Mononuclear cell (primary cell): Measurements from ENCODE around the gene SNRNP25. TPM values are rescaled to one million over a fixed set of nuclear protein-coding genes. Genes with fewer than 3 reads are reported as not detected.

Experiments
- H3K27me3 ChIP-seq: 2 replicates; pipeline ENCODE4 v1.6.0; 2011; ENCODE audit warnings: low read length, control low read depth; ENCODE audit not compliant: insufficient read depth
- H3K4me1 ChIP-seq: 2 replicates; pipeline ENCODE4 v1.5.1; 2011; ENCODE audit warnings: mild to moderate bottlenecking, low read length, control low read depth; ENCODE audit not compliant: insufficient read depth
- H3K4me3 ChIP-seq: 2 replicates; pipeline ENCODE4 v1.5.1; 2011; ENCODE audit warnings: mild to moderate bottlenecking, low read length, moderate library complexity
- H3K9me3 ChIP-seq: 2 replicates; pipeline ENCODE4 v1.5.1; 2011; ENCODE audit warnings: low read depth, mild to moderate bottlenecking, control low read depth, low read length
- total RNA-seq: library from RNA; depleted of rRNA; stranded (reverse); fragments of >200 nt; gene quantifications from one replicate; pipeline ENCODE4 v1.2.3, GENCODE V29; 2012

SNRNP25 gene
- total RNA-seq, 1 donor: 6.7 TPM

DNA sequence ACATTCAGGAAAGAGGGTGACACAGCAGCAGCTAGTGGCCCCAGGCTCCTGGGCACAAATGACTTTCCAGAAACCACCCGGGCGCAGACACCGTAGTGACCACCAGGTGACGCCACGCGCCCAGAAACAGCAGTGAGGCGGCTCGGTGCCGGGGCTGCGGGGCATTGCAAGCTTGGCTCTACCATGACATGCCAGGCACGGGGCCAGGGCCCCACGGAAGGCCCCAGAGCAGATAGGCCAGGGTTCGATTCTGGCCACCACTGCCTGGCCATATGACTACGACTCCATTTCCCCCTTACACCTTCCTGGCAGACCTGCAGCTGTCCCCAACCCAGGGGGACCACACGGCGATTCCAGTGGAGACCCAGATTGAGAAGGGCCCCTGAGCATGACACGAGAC, 12.1 kb downstream of the SNRNP25 start:
- Histone ChIP-seq H3K27me3 (peaks cover 6% of the 10 kb centered on the region), H3K4me3 (no peak overlapping the region), H3K4me1 (no peaks in the 10 kb centered on the region), H3K9me3 (no peaks in the 10 kb centered on the region)

DNA sequence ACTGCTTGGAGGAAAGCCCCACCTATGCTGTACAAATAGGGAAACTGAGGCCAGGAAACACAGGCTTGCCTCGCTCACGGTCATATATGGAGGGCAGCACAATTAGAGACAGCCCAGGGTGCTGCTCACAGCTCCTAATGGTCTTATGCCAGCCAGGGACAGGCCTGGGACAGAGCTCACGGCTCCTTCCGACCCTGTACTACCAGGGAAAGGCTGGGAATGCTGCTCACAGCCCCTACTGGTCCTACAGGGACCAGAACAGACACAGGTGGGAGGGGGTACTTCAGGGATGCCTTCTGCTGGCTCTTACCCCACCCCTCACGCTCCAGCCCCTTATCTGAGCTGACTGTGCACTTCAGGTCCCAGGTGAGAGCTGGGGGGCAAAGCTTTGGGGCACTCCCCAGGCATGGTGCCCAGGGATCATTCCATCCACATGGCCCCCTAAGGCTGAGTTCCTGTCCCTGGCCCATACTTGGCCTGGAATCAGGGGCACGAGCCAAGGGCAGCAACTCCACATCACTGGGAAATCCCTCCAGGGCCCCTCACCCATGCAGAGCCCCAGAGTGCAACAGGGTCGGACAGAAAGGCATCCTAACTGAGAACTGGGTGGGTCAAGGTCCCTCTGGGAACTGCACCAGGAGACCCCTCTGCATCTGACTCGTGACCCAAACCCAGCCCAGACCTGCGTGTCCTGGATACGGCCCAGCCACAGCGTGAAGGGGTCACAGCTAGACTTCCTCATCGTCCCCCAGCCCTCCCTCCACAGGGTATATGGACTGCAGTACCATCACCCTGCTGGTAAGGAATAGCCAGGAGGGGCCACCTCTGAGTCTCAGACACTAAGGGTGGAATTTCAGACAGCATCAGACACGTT, 12.9 kb downstream of the SNRNP25 start:
- Histone ChIP-seq H3K9me3 (no peaks in the 10 kb centered on the region), H3K4me3 (no peak overlapping the region), H3K27me3 (peaks cover 11% of the 10 kb centered on the region), H3K4me1 (no peaks in the 10 kb centered on the region)

DNA sequence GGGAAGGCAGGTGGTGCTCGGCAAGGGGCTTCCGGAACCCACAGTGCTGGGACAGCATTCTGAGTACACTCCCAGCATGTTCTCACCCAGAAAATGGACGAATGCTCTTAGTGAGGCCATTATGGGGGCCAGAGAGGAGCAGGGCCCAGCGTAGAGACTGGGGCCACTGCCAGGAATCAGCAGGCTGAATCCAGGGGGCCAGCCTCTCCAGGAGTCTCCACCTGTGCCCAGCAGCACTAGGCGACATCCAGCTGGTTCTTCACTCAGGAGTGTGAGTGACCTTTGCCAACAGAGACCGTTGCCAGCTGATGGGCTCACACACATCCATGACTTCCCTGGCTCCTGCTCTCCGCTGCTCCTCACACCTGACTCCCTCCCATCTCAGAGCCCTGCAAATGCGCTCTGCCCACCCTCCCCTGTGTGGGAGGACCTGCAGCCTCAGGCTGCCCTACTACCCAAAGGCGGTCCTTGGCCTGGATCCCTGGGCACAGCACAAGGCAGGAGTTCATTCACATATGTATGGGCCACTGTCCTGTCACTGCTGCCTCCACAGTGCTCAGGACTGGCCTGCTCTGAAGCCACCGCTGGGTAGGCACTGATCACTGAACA, 13.7 kb downstream of the SNRNP25 start:
- Histone ChIP-seq H3K27me3 (peaks cover 15% of the 10 kb centered on the region), H3K4me3 (no peak overlapping the region), H3K4me1 (no peaks in the 10 kb centered on the region), H3K9me3 (no peaks in the 10 kb centered on the region)

DNA sequence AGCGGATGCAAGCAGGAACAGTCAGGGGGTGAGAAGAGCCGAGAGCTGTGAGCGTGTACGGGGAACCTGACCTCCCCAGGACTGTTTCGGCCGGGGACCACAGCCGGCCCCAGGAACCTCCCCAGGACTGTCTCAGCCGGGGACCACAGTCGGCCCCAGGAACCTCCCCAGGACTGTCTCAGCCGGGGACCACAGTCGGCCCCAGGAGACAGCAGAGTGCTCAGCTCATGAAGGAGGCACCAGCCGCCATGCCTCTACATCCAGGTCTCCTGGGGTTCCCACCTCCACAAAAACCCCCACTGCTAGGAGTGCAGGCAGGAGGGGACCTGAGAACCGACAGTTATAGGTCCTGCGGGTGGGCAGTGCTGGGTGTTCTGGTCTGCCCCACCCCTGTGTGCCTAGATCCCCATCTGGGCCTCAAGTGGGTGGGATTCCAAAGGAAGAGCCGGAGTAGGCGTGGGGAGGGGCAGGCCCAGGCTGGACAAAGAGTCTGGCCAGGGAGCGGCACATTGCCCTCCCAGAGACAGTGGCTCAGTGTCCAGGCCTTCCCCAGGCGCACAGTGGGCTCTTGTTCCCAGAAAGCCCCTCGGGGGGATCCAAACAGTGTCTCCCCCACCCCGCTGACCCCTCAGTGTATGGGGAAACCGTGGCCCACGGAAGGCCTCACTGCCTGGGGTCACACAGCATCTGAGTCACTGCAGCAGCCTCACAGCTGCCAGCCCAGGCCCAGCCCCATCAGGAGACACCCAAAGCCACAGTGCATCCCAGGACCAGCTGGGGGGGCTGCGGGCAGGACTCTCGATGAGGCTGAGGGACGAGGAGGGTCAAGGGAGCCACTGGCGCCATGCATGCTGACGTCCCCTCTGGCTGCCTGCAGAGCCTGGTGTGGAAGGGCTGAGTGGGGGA, 14.5 kb downstream of the SNRNP25 start:
- H3K27me3 ChIP-seq: peaks cover 21% of the 10 kb centered on the region
- H3K9me3 ChIP-seq: no peaks in the 10 kb centered on the region
- no peak overlapping the region for H3K4me3 ChIP-seq
- peaks cover 4% of the 10 kb centered on the region for H3K4me1 ChIP-seq

DNA sequence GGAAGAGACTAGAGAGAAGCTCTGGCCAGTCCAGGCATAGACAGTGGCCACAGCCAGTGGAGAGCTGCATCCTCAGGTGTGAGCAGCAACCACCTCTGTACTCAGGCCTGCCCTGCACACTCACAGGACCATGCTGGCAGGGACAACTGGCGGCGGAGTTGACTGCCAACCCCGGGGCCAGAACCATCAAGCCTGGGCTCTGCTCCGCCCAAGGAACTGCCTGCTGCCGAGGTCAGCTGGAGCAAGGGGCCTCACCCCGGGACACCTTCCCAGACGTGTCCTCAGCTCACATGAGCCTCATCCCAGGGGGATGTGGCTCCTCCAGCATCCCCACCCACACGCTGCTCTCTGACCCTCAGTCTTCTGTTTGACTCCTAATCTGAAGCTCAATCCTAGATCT, 15.6 kb downstream of the SNRNP25 start:
- H3K27me3 ChIP-seq: peaks cover 30% of the 10 kb centered on the region
- no peak overlapping the region for H3K4me3 ChIP-seq
- H3K4me1 ChIP-seq: peaks cover 4% of the 10 kb centered on the region

DNA sequence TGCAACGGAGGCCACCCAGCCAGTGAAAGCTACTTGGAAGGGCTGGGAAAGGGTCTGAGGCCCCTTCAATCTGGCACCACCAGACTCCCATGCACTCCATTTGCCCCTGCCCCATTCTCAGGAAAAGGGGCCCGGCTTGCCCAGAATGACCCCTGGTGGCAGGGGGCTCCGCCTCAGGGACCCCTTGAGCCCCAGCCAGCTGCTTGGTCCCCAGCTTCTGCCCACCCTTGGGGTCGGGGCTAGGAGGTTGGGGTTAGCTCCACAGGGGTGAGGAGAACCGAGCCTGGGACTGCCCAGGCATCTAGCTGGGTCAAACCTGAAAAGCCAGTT, 17.5 kb downstream of the SNRNP25 start:
- H3K9me3 ChIP-seq: no peaks in the 10 kb centered on the region
- H3K4me3 ChIP-seq: no peak overlapping the region
- H3K4me1 ChIP-seq: peaks cover 9% of the 10 kb centered on the region
- peaks cover 31% of the 10 kb centered on the region for H3K27me3 ChIP-seq

More for the DNA sequence above, 15.6 kb downstream of the SNRNP25 start:
- H3K9me3 ChIP-seq: no peaks in the 10 kb centered on the region

DNA sequence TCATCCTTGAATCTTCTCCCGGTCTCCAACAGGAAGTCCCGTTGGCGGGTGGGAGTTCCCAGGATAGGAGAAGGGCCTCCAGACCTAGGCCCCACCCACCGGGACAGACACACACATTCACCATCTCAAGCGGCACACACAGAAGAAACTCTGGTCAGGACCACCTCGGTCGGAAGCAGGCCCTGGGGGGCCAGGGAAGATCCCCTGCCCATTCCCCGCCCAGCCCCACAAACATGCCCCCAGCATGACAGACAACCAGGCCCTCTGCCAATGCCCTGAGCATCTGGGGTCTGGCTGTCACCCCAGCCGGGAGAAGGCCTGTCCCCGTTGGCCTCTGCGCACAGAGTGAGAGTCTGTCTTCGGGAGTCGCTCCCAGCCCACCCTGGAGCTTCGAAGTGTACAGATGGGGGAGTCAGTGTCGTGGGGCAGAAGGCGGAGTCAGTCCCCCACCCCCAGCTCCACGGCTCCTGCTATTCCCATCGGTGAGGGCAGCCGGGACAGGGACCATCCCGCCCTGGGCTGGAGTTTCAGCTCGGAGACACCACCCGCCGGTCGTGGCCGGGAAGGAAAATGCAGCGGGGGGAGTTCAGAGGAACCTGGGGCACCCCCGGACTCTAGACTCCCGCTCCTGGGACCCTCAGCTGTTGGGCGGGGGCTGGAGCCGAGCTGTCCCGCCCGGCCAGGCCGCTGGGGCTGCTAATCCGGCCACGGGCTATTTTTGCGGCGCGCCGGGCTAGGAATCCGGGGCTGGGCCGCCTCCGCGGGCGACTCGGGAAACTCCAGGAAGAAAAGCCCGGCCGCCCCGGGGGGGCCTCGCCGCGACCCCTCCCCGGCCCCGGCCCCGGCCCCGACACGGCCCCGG, 18.1 kb downstream of the SNRNP25 start:
- Histone ChIP-seq H3K27me3 (peaks cover 31% of the 10 kb centered on the region), H3K4me3 (no peak overlapping the region), H3K4me1 (peaks cover 15% of the 10 kb centered on the region), H3K9me3 (no peaks in the 10 kb centered on the region)

DNA sequence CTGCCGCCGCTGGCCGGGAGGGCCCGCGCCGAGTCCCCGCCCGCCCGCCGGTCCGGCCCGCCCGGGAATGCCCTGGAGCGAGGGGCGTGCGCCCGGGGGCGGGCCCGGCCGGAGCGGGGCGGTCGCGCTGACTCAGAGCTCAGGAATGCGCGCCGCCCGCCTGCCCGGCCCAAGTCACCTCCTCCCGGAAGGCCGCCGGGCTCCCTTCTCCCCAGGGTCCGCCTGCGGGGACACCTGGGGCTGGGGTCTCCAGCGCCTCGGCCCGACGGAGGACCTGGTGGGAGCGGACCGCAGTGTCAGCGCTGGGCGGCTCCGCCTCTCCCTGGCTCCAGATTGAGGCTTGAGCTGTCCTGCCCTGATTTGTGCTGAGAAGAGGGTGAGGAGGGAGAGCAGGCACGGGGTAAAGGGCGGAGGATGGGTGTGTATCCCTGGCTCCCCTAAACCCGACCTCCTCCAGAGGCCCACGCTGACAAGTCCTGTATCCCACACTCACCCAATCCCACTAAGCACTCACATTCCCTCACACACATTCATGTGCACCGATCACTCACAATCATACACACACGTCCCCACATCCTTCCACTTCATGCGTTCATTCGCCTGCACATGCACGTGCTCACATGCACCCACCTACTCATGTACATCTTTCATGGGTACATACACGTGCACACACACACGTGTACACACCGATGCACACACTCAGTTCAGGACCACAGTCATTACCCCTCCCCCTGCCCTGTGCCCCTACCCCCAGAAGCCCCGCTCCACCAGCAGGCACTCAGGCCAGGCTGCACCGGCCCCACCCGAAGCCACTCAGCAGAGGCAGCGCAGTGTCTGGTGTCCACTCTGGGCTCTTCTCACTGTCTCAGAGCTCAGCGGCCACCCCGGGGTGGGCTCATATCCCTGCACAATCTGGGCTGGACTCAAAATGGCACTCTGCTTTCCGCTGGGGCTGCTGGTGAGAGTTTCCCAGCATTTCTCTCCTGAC, 19.2 kb downstream of the SNRNP25 start, which contains the start of gene RHBDF1:
Gene RHBDF1, minus strand, starts transcription at position 71 of the 988 bp plus-strand sequence. CDS start 7,616 bp downstream, outside the sequence.
- Histone ChIP-seq H3K4me3 (no peak within 1 kb of the TSS), H3K4me1 (peaks cover 23% of the 10 kb centered on the region), H3K27me3 (peaks cover 31% of the 10 kb centered on the region), H3K9me3 (no peaks in the 10 kb centered on the region)

DNA sequence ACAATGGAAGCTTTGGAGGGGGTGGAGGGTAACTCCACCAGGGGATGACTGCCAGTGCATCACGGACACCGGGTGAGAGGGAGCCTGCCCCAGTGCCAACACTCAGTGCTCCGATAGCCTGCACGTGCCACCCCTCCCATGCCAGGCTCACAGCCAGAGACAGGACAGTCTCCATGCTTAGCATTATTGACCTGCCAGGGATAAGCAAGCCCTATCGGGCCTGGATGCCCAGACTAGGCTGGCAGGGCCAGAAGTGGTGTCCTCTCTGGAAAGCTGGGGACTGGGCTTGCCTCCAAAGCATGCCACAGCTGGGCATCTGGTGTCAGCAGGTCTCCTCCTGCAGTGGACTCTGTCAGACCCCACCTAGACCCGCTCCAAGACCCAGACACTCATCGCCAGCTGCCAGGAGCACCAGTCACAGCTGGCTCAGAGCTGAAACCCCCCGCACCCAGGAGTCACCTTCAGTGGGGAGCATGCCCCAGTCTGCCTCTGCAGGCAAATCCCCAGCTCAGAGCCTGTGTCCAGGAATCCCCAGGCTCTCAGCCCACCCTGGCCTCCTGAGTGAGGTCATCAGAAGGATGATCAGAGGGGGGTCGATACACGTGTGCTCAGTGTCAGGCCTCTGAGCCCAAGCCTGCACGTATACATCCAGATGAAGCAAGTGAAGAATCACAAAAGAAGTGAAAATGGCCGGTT, 20.6 kb downstream of the SNRNP25 start:
- Histone ChIP-seq H3K4me3 (no peak overlapping the region), H3K9me3 (no peaks in the 10 kb centered on the region), H3K27me3 (peaks cover 31% of the 10 kb centered on the region), H3K4me1 (peaks cover 32% of the 10 kb centered on the region)

DNA sequence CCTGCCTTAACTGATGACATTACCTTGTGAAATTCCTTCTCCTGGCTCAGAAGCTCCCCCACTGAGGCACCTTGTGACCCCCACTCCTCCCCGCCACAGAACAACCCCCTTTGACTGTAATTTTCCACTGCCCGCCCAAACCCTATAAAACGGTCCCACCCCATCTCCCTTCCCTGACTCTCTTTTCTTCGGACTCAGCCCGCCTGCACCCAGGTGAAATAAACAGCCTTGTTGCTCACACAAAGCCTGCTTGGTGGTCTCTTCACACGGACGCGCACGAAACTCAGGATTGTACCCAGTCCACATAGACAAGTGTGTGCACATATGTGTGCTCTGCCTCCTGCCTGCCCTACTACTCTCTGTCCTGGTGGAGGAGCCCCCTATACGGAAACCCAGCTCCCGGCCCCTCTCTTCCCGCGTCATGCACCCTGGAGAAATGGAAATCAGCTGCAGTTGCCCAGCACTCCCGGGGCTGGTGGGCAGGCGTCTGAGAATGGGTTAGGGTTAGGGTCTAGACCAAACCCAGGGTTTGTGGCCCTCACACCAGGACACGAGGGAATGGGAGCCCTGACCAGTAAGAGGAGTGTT, 21.2 kb downstream of the SNRNP25 start:
- peaks cover 31% of the 10 kb centered on the region for H3K27me3 ChIP-seq
- no peaks in the 10 kb centered on the region for H3K9me3 ChIP-seq
- no peak overlapping the region for H3K4me3 ChIP-seq
- H3K4me1 ChIP-seq: peaks cover 33% of the 10 kb centered on the region

DNA sequence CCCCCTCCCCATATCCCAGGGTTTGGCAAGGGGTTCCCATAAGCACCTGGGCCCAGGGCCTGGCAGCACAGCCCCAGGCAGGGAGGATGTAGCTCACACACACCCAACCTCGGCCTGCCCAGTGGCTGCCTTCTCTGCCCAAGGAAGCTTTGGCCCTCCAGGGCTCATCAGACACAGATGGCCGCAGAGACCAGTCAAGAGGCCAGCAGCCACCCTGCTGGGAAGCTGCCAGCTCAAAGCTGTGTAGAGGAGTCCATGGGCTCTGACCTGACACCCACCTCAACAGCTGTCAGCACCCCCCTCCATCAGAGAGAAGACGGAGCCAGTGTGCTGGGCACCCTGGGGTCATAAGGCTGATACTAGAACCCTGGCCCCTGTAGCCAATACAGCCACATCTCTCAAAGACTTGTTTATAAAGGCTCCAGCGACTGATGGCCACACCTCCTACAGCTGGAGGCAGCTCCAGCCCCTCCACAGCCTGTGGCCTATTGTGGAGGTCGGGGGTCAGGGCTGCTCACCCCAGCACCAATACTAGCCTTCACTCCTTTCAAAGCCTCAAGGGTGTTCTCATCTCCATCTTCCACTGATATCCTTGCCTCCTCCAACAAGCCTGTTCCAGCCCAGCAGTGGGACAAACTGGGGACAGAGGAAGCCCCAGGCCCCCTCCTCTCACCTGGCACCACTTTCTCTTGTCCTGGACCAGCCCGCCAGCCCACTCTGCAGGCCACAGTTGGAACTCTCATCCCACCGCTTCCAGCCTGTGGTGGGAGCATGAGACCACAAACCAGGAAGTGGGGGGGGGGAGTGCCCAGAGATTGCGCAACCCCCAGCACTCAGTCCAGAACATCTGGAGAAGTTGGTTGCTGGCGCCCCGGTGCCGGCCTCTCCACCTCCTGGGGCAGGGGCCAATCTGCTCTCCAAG, 22.2 kb downstream of the SNRNP25 start:
- Histone ChIP-seq H3K4me3 (no peak overlapping the region), H3K9me3 (no peaks in the 10 kb centered on the region)

More for the DNA sequence above, 22.2 kb downstream of the SNRNP25 start:
- Histone ChIP-seq H3K27me3 (peaks cover 26% of the 10 kb centered on the region), H3K4me1 (peaks cover 33% of the 10 kb centered on the region)
